GM11168 (cell line): ENCODE data around the gene LPO.

Source experiments
- in situ Hi-C: fragments of 300-500 bp; cut with MboI; formaldehyde crosslinking; loops from one replicate; pipeline ENCODE4 v1.12.0; 2022; ENCODE audit warnings: low sequenced_read_pairs; ENCODE audit not compliant: unreplicated experiment

LPO gene

DNA sequence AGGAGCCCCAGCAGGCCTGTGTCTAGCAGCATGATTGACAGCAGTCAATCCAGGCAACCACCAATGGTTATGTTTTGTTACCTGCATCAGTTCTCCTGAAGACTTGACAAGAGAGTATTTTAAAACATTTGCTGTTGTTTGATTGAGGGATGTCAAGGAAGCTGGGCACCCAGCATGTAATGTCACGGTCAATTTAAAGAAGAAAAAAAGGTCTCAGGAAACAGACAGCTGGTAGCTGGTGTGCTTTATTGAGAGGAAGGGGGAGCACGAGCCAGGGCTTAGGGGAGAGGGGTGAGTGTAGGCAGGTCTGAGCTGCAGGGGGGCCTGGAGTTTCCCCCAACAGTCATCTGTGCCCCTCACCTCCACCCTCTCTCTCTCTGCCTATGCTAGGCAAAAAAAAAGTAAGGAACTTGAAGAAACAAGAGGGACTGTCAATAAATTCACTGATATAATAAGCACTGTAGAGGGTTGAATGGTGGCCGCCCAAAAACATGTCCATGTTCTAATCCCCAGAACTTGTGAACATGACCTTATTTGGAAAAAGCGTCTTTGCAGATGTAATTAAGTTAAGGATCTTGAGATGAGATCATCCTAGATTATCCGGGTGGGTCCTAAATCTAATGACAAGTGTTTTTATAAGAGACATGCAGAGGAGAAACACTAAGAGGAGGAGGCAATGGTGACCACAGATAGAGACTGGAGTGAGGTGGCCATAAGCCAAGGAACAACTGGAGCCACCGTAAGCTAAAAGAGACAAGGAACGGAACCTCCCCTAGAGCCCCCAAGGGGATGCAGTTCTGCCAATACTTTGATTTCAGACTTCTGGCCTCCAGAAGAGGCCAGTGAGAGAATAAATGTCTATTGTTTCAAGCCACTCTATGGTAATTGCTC is 75.7 kb downstream of the LPO start:
- in situ Hi-C loops = loop anchor here (10.0 kb wide), 1 partner anchor 111 kb away; no protein-coding TSS in a partner anchor

GRCh38 chr17:58314706-58315015 is 76.3 kb downstream of the LPO start:
- in situ Hi-C loops = loop anchor here (10.0 kb wide), 1 partner anchor 110 kb away; no protein-coding TSS in a partner anchor

DNA sequence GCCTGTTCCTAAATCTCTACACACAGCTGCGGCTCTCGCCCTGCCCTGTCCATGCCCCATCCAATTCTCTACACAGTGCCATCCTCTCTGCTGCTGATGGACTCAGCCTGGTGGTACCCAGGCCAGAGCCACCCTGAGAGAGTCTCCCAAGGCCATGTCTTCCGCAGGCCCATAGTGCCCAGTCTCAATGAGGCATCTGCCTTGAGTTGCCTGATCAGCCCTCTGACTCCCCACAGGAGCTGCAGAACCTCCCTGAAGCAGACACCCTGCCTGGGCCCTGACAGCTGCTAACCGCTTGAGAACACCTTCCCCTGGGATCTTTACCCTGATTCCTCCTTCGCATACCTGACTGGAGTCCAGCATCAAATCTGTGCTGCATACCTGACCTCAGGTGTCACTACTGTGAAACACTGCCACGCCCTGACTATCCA is 76.9 kb downstream of the LPO start:
- in situ Hi-C loops = loop anchor here (10.0 kb wide), 1 partner anchor 110 kb away; no protein-coding TSS in a partner anchor

GRCh38 chr17:58315750-58316149 is 77.4 kb downstream of the LPO start:
- in situ Hi-C loops = loop anchor here (10.0 kb wide), 1 partner anchor 109 kb away; no protein-coding TSS in a partner anchor

- in situ Hi-C loops = loop anchor here (10.0 kb wide), 1 partner anchor 108 kb away; no protein-coding TSS in a partner anchor
Measured at GRCh38 chr17:58316260-58316960, 78.0 kb downstream of the LPO start.

DNA sequence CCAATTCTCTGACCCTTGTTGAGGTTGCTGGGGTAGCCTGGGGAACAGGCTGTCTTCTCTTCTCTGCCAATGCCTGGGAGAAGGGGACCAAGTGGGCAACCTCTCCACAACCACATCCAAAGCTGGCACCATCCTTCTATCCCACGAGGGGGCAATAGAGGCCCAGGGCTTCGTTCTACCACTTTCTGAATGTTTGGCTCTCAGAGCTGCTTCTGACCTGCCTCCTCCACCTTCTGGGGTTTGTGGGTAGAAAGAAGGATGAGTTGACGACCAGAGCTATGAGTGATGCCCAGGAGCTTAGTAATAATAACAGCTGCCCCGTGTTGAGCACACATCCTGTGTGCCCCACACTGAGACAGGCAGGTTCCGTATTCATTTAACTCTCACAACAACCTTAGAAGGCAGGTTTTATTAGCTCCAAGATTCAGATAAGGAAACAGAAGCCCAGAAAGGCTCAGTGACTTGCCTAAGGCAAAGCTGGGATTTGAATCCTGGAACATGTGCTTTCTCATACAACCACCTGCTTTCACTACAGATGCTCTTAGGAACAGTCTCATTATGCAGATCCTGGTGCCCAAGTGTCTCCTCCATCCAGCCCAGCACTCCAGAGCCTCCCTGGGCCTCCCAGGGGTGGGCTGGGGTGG is 79.2 kb downstream of the LPO start:
- in situ Hi-C loops = loop anchor here (10.0 kb wide), 1 partner anchor 107 kb away; no protein-coding TSS in a partner anchor

DNA sequence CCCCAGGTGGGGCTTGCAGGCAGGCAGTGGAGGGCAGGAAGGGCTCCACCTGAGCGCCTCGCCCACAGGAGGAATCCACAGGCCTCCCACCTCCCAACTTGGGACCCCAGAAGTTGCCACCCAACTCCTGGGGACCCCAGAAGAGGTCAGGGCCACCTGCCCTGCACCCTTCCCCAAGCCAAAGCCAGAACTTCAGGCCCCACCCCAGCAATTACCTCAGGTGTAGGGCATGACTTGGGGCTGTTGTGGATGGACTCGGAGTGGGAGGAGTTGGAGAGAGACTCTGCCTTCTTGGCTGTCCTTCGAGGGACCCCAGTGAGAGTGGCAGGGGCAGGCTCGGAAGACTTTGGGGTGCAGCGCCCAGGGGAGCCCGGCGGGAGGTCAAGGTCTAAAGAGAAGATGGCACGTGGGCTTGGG is 79.7 kb downstream of the LPO start:
- in situ Hi-C loops = loop anchor here (10.0 kb wide), 1 partner anchor 107 kb away; no protein-coding TSS in a partner anchor
